ENCODE measurements around the gene CDCA7. TPM values are rescaled to one million over a fixed set of nuclear protein-coding genes. Genes with fewer than 3 reads are reported as not detected.

The CDCA7 gene
- total RNA-seq, 1 experiment from 2014 or later = 64.9 TPM

DNA sequence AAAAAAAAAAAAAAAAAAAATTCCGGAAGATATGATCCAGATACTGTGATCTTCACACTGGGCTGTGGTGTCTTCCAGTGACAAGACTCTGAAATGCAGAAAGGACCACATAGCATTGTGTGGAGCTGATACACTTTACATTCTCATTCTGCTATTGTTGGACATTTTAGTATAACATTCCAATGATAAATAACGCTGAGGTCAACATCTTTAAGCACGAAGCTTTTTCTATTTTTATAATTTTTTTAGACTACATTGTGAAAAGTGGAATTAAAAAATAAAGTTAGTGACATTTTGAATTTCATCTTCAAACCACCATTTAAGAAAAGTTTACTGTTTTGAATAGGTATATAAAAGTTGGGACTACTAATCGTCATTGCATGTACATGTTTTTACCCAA lies 62.7 kb downstream of the CDCA7 start:
- no peak for TF ChIP-seq EZH2 (IDR thresholded peaks at IDR 0.05; ENCODE audit: borderline replicate concordance, low read depth, low read length, poor library complexity, severe bottlenecking)
- TF ChIP-seq, protein P1, sequence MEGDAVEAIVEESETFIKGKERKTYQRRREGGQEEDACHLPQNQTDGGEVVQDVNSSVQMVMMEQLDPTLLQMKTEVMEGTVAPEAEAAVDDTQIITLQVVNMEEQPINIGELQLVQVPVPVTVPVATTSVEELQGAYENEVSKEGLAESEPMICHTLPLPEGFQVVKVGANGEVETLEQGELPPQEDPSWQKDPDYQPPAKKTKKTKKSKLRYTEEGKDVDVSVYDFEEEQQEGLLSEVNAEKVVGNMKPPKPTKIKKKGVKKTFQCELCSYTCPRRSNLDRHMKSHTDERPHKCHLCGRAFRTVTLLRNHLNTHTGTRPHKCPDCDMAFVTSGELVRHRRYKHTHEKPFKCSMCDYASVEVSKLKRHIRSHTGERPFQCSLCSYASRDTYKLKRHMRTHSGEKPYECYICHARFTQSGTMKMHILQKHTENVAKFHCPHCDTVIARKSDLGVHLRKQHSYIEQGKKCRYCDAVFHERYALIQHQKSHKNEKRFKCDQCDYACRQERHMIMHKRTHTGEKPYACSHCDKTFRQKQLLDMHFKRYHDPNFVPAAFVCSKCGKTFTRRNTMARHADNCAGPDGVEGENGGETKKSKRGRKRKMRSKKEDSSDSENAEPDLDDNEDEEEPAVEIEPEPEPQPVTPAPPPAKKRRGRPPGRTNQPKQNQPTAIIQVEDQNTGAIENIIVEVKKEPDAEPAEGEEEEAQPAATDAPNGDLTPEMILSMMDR (conservative IDR thresholded peaks at IDR 0.05; ENCODE audit: low read depth, low read length) = no peak
- no peak overlapping the region for H3K27ac ChIP-seq (ENCODE audit: low read depth, low read length, poor library complexity, severe bottlenecking)
- no peaks in the 10 kb centered on the region for H3K27me3 ChIP-seq (replicated peaks; ENCODE audit: insufficient read depth, low read depth, low read length, poor library complexity)
- no peaks in the 10 kb centered on the region for H3K9me3 ChIP-seq (ENCODE audit: low read depth, low read length, poor library complexity, severe bottlenecking)
- no peaks in the 10 kb centered on the region for H3K36me3 ChIP-seq (ENCODE audit: insufficient read depth, low read length, poor library complexity, severe bottlenecking)
- no TSS peak for BruUV-seq (replicated peaks)
- CTCF ChIA-PET = no interaction called here
- no peaks in the 10 kb centered on the region for H3K4me1 ChIP-seq (ENCODE audit: insufficient read depth, low read length, poor library complexity, severe bottlenecking)
- intact Hi-C loops (cut with micrococcal nuclease; ENCODE audit: unreplicated experiment) = no loop called here
- H3K4me3 ChIP-seq (ENCODE audit: low read depth, low read length, poor library complexity, severe bottlenecking) = no peak overlapping the region
- POLR2A ChIA-PET (ENCODE audit: low non-redundant PET) = no interaction called here
- DNase-seq (ENCODE audit: low spot score) = no peak

DNA sequence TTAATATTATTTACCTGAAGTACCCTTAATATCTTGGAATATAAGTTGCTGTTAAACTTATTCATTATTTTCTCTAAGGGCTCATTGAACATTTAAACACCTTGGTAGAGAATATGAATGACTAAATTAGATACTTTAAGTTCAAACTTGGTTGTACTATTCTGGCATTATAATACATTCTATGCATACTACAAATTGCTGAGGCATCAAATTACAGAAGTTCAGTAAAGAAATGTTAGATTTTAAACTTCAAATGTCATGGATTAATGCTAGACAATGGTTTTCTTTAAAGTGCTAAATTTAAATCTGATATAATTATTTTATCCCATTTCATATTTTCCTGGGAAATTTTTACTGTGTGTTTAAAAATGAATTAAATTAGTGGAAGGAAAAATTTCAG lies 63.1 kb downstream of the CDCA7 start:
- TF ChIP-seq EZH2 (IDR thresholded peaks at IDR 0.05; ENCODE audit: borderline replicate concordance, low read depth, low read length, poor library complexity, severe bottlenecking) = no peak
- TF ChIP-seq, protein P1 (conservative IDR thresholded peaks at IDR 0.05; ENCODE audit: low read depth, low read length) = no peak
- intact Hi-C loops (cut with micrococcal nuclease; ENCODE audit: unreplicated experiment) = no loop called here
- no peak overlapping the region for H3K4me3 ChIP-seq (ENCODE audit: low read depth, low read length, poor library complexity, severe bottlenecking)
- H3K9me3 ChIP-seq (ENCODE audit: low read depth, low read length, poor library complexity, severe bottlenecking) = no peaks in the 10 kb centered on the region
- no peaks in the 10 kb centered on the region for H3K4me1 ChIP-seq (ENCODE audit: insufficient read depth, low read length, poor library complexity, severe bottlenecking)
- H3K27me3 ChIP-seq (replicated peaks; ENCODE audit: insufficient read depth, low read depth, low read length, poor library complexity) = no peaks in the 10 kb centered on the region
- H3K27ac ChIP-seq (ENCODE audit: low read depth, low read length, poor library complexity, severe bottlenecking) = no peak overlapping the region
- CTCF ChIA-PET = no interaction called here
- no TSS peak for BruUV-seq (replicated peaks)
- POLR2A ChIA-PET (ENCODE audit: low non-redundant PET) = no interaction called here
- no peak for DNase-seq (ENCODE audit: low spot score)
- no peaks in the 10 kb centered on the region for H3K36me3 ChIP-seq (ENCODE audit: insufficient read depth, low read length, poor library complexity, severe bottlenecking)
